ENCODE data around the gene EIF2B1.

The EIF2B1 gene

DNA sequence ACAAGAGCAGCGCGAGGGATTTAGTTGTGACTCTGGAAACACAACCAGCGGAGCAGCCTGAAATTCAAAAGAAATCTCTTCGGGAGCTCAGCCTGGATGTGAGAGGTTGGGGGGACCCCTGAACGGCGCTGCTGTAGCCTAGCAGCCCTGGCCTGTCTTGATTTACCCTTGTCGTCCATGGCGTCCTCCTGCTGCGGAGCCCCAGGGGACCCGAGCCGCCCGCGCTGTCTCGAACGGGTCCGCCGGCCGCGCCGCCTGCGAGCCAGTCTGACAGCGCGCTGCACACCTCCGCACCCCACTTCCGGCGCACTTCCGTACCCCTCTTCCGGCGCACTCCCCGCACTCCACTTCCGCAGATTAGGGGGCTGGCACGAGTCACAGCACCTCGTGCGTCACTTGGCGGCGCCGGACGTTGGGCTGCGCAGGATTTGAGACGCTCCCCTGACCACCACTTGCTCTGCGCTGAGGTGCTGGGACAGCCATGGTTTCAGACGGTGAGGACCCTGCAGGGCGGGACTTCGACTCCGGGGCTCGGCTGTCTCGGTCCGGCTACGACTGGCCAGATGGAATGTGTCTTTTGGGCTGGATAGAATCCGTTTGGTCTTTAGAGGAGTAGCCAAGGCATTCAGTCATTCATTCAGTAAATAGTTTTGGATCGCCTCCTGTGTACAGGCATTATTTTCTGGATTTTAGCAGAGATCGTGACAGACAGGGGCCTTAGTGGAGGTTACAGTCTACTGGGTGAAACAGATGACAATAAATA is at the start of gene EIF2B1, which contains the start of gene GTF2H3:
EIF2B1 (minus strand) TSS at position 308 of the 763 bp plus-strand sequence; CDS start at position 179, 129 bp downstream.
GTF2H3 (plus strand) TSS at position 451 of the 763 bp plus-strand sequence; CDS start at position 482, 31 bp downstream.
- peak; percentile 93 to 98 for DNase-seq (ENCODE audit: low read depth in 2 of 2)

- no peak for DNase-seq (ENCODE audit: low read depth in 2 of 2)
These were observed 48.1 kb upstream of the EIF2B1 start for GRCh38 chr12:123681605-123682004.

DNA sequence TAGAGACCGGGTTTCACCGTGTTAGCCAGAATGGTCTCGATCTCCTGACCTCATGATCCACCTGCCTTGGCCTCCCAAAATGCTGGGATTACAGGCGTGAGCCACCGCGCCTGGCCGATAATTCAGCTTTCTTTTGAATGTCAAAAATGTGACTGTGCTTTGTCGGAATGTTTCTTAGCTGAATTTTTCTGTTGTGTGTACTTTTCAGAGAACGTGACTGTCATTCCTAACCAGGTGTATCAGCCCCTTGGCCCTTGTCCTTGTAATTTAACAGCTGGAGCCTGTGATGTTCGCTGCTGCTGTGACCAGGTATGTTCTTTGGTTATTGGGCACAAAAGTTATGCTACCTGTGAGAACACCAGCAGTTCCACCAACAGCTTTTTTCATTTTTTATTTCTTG is 45.5 kb upstream of the EIF2B1 start:
- no peak for DNase-seq (ENCODE audit: low read depth in 2 of 2)

DNA sequence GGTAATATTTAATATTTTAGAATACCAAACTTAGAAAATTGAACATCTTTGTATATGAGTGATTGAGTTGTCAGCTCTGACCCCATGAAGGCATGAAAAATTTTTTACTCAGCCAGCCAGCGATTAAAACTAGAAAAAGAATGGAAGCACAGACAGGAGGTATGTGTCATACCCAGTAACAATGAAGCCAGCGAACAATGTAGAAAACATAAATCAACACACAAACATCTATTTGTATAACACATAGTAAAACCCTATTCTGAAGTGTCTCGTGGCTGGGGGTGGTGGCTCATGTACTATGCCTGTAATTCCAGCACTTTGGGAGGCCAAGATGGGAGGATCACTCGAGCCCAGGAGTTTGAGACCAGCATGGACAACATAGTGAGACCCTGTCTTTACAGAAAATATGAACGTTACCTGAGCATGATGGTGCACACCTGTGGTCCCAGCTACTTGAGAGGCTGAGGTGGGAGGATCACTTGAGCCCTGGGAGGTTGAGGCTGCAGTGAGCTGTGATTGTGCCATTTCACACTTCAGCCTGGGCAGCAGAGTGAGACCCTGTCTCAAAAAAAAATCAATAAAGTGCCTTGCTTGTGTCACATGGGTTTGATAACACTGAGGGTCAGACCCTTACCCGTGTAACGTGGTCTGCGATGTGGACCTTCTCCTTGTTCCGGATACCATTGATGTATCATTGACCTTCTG is 43.3 kb upstream of the EIF2B1 start:
- no peak for DNase-seq (ENCODE audit: low read depth in 2 of 2)

GRCh38 chr12:123675436-123675835 is 42.0 kb upstream of the EIF2B1 start:
- no peak for DNase-seq (ENCODE audit: low read depth in 2 of 2)

GRCh38 chr12:123671876-123672275 is 38.4 kb upstream of the EIF2B1 start:
- no peak for DNase-seq (ENCODE audit: low read depth in 2 of 2)

DNA sequence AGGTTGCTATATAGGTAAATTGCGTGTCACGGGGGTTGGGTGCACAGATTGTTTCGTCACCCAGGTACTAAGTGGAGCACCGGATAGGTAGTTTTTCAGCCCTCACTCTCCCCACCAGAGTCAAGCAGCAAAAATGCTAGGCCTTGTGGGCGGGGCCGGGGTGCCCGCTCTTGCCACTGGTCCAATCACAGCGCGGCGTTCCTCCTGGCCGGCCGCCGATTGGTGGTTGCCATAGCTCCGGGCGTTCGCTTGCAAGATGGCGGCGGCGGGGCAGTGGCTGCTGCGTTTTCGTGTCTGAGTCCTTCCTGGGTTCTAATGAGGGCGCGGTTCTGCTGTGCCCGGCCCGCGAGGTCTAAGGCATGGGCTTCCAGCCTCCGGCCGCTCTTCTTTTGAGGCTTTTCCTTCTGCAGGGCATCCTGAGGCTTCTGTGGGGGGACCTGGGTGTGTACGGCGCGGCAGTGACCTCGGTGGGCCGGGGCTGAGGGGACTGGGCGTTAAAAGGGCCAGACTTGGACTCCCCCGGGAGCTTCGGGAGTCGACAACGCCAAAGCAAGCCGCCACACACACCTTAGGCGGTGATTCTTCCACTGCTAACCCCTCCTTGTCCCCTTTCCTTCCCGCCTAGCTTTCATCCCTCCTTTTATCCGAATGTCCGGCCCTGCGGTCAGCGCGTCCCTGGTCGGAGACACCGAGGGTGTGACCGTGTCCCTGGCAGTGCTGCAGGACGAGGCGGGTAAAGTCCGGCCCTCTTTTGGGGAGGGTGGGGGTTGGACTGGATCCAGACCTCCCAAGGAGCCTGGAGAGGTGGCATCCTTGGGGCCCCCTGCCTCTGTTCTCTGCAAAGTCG is 37.6 kb upstream of the EIF2B1 start, which contains the start of gene TCTN2:
TCTN2 (plus strand) TSS at position 232 of the 847 bp plus-strand sequence; CDS start at position 360, 128 bp downstream.
- DNase-seq (ENCODE audit: low read depth in 2 of 2) = peak; percentile 92 to 94

DNA sequence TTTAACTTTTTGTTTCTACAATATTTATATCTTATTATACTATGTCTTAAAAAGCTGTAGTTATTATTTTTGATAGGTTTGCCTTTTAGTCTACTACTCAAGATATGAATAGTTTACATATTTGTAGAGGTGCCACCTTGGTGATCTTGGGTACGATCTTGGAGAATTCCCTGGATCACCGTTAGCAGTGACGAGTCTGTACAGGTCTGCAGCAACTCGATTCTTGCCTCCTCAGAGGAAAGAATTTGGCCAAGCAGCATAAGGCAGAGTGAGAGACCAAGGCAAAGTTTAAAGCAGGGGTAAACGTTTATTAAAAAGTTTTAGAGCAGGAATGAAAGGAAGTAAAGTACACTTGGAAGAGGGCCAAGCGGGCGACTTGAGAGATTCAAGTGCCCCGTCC is 34.3 kb upstream of the EIF2B1 start:
- no peak for DNase-seq (ENCODE audit: low read depth in 2 of 2)

- no peak for DNase-seq (ENCODE audit: low read depth in 2 of 2)
These were observed 26.7 kb upstream of the EIF2B1 start for GRCh38 chr12:123659996-123660727.

GRCh38 chr12:123657211-123657610 is 23.7 kb upstream of the EIF2B1 start:
- DNase-seq (ENCODE audit: low read depth in 2 of 2) = no peak

- no peak for DNase-seq (ENCODE audit: low read depth in 2 of 2)
These were observed 22.9 kb upstream of the EIF2B1 start for GRCh38 chr12:123656392-123656791.

GRCh38 chr12:123655420-123655819 is 21.9 kb upstream of the EIF2B1 start:
- no peak for DNase-seq (ENCODE audit: low read depth in 2 of 2)

GRCh38 chr12:123654129-123654701 is 20.7 kb upstream of the EIF2B1 start:
- DNase-seq (ENCODE audit: low read depth in 2 of 2) = no peak

DNA sequence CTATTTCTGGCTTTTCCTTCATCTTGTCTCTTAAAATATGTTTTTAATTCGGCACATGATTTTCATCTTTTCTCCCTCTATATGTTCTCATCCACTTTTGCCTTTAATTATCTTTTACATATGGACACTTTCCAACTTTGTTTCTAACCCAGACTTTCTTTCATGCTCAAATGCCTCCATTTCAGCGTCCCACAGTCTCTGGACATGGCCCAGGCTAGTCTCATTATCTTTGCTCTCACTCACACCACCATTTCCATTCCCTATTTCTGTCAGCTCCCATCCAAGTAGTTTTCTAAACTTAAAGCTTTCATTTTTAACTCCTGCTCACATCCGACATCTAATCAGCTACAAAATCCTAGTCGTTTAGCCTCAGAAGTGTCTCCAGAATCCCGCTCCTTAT is 14.9 kb upstream of the EIF2B1 start:
- DNase-seq (ENCODE audit: low read depth in 2 of 2) = no peak

GRCh38 chr12:123645878-123646277 is 12.4 kb upstream of the EIF2B1 start:
- no peak for DNase-seq (ENCODE audit: low read depth in 2 of 2)

- no peak for DNase-seq (ENCODE audit: low read depth in 2 of 2)
These were observed 11.9 kb upstream of the EIF2B1 start for GRCh38 chr12:123645380-123645779.

DNA sequence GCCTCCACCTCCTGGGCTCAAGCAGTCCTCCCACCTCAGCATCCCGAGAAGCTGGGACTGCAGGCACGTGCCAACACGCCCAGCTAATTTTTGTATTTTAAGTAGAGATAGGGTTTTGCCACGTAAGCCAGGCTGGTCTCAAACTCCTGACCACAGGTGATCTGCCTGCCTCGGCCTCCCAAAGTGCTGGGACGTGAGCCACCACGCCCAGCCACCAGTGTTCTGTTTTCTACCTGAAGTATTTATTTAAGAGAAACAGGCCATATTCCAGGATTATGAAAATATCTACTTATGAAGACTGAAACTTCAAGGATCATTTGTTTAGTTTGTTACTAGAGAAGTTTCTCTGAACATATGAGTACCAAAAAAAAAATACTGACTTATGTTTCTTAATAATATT is 10.4 kb upstream of the EIF2B1 start:
- DNase-seq (ENCODE audit: low read depth in 2 of 2) = no peak

- no peak for DNase-seq (ENCODE audit: low read depth in 2 of 2)
These were observed 666 bp upstream of the EIF2B1 start for GRCh38 chr12:123634142-123634561.

- DNase-seq (ENCODE audit: low read depth in 2 of 2) = no peak
These were observed 11.6 kb downstream of the EIF2B1 start for GRCh38 chr12:123621619-123622530.

DNA sequence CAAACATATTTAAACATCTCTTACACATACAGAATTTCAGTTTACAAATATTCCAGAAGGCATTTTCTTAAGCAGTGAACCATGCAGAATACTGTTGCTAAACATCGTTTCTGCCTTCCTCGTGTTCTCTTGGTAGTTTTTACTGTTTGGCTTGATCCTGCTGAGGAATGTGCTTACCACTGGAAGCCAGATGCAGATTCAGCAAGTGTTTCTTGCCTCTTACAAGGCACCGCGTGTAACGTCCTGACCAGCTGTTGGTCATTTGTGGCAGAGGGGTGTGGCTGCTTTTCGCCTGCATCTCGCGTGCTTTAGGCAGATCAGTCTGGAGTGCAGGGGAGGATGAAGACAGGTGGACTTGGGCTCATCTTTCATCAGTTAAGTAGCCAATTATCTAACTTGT is 12.4 kb downstream of the EIF2B1 start:
- DNase-seq (ENCODE audit: low read depth in 2 of 2) = no peak
